ENCODE measurements around the gene TMEM161A.
A peak's percentile ranks its signal among the peaks of the same experiment; 100 is the strongest.
"Not testable (repeated sequence)": the region's sequence is repeated elsewhere in the genome, so short reads cannot be mapped to it uniquely, and the experiment has no call there.

Gene TMEM161A

DNA sequence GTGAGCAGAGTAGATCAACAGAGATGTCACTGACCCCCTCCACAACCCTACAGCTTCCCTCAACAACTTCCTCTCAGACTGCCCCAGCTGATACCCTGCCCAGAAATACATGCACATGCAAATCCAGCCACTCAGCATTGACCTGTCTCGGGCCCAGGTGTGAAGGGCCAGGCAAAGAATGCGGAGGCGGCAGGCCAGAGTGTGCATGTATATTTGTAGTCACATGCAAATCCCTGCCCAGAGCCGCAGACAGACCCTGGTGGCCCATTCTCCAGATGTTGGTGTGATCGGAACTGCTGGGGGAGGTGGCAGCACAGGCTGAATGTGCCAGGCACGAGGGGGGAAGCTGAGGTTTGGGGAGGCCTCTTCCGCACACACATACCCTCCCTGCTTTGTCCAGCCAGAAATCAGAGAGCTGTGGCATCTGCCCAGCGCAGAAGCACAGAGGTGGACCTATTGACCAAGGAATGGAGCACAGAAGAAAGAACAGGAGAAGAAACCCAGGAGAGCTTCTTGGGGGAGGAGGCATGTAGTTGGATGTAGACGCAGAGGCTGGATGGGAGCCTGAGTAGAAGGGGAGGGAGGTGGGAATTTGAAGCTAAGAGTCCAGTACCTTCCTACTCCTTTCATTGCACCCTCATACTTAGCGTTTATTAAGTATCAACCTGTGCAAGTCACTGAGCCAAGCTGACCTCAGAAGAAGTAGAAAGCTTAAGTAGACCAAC is 17.4 kb upstream of the TMEM161A start:
- DNase-seq (ENCODE audit: low read depth): no peak

DNA sequence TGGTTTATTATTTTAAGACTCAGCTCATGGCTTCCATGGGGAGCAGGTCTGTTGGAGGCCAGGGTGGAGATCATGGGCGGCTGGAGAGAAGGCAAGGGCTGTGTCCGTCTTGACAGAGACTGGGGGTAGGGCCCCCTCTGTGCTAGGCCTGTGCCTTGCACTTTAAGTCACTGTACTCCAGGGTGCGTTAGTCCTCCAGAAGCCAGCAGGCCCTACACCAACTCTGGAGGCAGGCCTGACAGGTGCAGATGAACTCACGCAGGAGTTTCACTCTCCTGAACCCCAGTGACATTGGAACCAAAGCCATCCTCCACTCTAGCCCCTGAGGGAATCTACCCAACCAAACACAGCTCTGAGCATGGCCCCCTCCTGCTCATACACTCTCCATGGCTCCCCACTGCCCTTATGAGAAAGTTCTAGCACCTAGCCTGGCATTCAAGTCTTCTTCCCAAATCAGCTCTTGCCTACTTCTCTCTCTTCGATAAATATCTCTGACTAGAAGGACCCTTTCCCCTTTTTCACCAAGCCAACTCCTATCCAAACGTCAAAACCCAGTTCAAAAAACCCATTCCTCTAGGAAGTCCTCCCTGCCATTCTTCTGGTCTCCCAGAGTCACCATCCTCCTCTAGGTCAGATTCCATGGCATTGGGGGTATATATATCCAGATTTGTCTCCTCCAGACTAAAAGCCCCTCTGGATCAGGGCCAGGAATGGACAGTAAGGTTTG is 16.7 kb upstream of the TMEM161A start:
- DNase-seq (ENCODE audit: low read depth): no peak

DNA sequence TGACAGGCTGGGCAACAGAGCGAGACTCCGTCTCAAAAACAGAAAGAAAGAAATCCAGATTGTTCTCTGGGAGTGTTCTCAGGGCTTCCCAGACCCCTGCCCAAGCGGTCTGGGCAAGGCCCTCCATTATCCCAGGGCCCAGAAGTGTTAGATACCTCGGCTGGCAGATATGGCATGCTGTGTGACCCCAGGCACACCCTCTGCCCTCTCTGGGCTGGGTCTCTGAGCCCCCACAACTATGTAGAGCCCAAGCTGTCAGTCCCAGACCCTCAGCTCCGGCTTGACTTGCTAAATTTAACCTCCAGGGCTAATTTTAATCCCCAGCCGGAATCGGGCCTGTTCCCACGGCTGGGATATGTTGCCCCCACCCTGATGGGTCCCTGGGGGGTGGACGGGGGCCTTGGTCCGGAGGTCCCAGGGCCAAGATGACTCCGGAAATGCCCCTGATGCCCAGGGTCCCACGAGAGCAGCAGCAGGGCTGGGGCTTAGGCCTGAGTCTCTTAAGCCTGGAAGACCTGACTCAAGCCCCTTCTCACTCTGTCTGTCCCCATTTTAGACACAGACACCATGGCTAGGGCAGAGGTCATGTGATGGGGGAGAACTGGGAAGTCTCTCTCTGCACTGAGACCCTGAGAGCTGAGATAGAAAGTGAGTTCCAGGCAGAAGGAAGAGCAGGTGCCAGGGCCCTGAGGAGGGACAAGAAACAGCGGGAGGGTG is 14.5 kb upstream of the TMEM161A start:
- DNase-seq (ENCODE audit: low read depth): no peak

DNA sequence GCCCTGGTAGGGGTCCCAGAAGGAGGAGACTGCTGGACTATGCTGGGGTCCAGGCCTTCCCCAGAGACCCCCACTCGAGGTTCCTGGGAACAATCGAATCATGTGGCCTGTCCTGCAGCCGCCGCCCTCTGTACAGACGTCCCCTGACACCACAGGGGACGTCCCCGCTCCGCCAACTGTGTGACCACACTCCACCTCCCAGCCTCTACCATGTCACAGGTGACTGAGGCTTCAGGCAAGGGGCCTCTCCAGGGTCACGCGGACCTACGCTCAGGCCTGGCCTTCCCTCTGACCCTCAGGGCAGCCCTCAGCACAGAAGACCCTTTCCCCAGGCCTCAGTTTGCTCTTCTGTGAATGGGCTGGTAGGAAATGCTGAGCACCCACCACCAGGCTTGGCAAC is 13.1 kb upstream of the TMEM161A start:
- no peak for DNase-seq (ENCODE audit: low read depth)

DNA sequence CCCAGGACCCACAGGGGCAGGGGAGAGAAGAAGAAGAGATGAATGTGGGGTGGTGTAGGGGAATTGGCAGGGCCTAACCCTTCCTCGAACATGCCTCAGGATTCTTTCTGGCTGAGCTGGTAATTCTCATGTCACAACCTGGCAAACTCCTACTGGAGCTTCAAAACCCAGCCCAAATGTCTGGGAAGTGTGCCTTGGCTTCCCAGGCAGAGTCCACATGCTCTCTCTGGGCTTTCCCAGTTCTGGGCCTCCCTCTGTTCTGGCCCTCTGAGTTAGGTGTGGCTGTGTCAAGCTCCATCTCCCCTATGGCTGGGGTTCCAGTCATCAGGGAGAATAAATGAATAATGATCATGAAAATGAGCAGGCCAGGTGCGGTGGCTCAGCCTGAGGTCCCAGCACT is 11.2 kb upstream of the TMEM161A start:
- no peak for DNase-seq (ENCODE audit: low read depth)

DNA sequence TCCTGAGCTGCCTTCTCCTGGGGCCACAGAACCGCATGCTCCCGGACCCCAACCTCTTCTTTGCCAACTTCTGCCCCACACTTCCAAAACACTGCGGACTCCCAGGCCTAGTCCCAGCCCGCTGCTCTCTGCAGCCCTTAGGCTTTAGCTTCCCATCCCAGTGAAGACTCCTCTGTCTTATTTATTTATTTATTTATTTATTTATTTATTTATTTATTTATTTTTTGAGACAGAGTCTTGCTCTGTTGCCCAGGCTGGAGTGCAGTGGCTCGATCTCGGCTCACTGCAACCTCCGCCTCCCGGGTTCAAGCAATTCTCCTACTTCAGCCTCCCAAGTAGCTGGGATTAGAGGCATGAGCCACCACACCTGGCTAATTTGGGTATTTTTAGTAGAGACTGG is 10.2 kb upstream of the TMEM161A start:
- DNase-seq (ENCODE audit: low read depth): not testable (repeated sequence)

DNA sequence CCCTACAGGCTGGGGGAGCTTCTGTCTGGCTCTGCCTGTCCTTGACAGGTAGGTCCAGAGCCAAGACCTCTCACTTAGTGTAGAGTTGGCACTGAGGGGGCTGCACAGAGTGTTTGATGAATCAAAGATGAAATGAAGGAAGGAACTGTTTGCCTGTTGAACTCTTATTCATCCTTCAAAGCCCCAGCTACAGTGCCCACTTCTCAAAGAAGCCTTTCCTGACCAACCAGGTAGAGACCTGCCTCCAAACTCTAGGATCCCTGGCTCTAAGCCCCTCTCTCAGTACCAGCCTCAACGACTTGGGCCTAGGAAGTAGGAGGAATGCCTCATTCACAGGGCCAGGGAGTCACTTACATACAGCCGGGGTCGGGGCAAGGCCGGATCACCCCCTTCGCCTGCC is 9.1 kb upstream of the TMEM161A start:
- DNase-seq (ENCODE audit: low read depth): no peak

DNA sequence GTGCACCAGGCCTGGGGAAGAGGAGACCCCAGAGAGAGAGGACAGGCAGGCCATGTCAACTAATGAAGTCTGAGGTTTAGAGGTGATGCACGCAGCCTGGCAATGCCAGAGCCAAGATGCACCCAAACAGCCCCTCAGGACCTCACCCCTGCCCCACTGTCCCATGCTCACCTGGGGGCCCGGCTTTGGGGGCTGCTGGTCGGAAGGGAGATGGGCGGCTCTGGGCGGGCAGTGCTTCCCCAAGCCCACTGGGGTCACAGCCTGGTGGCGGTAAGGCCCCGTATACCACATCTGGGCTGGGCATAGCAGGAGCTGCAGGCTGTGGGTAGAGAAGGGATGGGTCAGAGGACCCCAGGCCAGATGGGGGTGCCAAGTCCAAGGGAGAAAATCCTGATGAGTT is 8.6 kb upstream of the TMEM161A start:
- no peak for DNase-seq (ENCODE audit: low read depth)

DNA sequence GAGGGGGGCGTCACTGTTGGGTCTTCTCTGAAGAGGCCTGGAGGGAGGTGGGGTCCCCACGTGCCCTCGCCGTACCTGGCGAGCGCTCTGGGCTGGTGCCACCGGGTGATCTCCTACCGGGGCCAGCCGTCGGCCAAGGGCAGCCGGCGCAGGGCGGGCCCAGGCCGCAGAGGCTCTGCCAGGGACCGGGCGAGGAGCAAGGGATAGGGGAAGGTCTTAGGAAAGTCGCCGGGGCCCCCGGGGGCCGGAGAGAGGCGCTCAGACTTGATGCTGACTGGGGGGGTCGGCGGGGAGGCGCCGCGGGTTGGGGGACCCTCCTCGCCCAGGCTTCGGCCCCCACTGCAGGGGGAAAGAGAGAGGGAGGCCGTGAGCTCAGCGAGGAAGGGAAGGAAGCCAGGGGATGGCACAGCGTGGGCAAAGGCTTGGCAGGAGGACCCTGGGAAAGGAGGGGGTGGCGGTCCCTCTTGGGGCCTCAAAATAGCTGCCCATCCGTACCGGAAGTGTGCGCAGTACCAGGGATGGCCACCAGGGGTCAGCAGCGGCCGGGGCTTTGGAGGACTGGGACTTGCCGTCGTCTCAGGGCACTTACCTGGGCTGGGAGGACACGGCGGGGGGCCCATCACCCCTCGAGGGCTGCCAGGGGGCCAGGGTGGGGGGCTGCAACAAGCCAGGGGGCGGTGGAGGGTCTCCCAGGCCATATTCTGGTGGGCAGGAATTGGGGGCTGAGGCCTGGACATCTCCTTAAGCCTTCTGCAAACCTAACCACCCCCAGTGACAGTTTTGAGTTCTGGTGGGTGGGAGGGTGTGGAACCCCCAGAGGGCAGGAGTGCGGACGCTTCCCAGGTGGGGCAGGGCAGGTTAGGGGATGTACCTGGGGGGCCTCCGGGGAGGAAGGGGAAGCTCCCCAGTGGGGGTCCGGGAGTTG is 7.7 kb upstream of the TMEM161A start:
- peak; percentile 80 for DNase-seq (ENCODE audit: low read depth)

DNA sequence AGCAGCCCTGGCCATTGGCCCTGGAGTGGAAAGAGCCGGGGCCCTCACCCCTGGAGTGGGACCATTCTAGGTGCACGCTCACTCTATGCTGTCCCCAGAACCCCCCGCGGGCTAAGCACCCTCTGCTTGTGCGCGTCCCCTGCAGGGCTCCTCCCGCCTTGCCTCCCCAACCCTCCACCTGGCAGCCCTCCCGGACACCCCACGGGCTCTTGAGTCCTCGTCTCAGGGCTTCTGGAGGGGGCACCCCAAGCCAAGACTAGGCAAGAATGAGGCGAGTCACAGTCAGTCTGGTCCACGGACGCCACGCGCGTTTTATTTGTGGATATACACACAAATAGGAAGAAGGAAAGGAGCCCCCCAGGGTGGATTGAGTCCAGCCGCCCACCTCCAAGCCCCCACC is 7.0 kb upstream of the TMEM161A start:
- no peak for DNase-seq (ENCODE audit: low read depth)

DNA sequence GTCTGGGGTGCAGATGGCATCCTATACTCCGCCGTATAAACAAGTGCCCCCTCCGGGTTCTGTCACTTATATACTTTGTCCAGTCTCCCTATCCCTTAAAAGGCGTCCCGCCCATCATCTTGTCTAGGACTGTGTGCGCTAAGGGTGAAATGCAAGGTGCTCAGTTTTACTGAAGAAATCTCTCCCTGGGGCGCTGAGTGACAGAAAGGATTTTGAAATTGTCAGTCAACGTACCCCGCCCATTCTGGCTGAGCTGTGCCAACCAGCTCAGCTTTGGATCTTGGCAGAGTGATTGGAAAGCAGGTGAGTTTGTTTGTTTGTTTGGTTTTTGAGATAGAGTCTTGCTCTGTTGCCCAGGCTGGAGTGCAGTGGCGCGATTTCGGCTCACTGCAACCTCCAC is 4.1 kb upstream of the TMEM161A start:
- DNase-seq (ENCODE audit: low read depth): no peak

DNA sequence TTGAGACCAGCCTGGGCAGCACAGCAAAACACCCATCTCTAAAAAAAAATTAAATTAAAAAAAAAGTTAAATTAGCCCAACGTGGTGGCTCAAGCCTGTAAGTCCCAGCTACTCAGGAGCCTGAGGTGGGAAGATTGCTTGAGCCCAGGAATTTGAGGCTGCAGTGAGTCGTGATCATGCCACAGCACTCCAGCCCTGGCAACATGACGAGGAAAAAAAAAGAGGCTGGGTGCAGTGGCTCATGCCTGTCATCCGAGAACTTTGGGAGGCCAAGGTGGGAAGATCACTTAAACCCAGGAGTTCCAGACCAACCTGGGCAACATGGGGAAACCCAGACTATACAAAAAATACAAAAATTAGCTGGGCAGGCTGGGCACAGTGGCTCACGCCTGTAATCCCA is 2.2 kb upstream of the TMEM161A start:
- DNase-seq (ENCODE audit: low read depth): no peak

DNA sequence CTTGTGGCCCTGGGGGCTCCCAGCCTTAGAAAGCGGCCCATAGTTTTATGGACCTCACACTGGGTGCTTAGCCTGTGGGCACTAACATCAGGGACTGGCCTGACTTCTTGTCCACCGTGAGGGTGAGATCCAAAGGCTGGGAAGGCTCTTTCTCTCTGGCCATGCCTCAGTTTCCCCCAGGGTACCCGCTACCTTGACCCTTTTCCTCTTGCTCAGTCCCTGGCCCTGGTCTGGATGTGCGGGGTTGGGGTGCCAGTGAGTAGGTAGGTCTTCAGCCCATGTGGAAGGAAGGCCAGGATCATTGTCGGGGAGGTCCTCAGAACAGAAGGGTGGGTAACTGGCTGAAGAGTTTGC is 1.6 kb upstream of the TMEM161A start:
- DNase-seq (ENCODE audit: low read depth): no peak

DNA sequence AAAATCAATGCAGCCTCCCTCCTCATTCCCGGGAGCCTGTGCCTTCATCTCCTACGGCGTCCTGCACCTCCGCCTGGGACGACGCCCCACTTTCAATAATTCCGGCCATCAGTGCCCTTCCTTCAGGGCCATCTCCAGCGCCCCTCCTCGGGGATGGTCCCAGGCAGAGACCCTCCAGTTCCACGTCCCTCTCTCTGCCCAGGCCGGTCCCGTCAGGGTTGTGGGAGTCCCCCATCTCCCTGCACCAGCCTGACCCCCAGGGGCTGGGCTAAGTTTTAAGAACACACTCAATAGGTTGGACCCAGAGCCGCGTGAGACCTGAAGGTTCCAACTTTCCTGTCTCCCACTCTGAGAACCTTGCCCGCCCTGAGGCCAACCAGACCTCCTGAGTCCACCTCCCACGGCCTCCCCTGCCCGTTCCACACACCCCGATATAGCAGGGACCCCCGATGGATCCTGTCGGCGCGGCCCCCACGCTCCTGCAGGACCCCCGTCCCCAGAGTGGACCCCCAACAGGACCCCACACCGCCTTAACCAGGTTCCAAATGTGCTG is 646 bp downstream of the TMEM161A start:
- DNase-seq (ENCODE audit: low read depth): no peak

DNA sequence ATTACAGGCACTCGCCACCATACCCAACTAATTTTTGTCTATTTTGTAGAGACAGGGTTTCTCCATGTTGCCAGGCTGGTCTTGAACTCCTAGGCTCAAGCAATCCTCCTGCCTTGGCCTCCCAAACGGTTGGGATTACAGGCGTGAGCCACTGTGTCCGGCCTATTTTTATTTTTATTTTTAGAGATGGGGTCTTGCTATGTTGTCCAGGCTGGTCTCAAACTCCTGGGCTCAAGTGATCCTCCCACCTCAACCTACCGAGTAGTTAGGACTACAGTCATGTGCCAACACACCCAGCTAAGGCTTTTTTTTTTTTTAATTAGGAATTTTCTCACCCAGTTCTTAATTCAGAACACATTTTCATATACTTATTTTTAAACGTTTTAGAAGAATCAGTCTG is 2.6 kb downstream of the TMEM161A start:
- not testable (repeated sequence) for DNase-seq (ENCODE audit: low read depth)

DNA sequence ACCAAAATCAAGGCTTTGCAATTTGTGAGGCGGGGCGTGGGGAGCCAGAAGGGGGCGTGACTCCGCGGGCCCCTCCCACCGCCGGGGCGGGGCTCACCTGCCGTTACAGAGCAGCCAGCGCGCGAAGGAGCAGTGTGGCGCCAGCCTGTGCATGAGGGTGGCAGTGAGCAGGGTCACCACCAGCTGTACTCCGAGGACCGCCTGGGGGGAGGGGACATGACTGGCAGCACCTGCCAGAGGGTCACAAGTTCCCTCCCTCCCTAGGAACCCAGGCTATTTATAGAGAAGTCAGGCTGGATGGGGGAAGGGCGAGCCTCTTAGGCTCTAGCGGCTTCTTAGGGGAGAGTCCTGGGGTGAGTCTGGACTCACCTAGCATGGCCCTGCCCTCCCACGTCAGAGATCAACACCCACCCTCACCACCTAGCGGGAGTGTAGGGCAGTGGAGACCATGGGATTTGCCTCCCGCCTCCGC is 3.6 kb downstream of the TMEM161A start:
- DNase-seq (ENCODE audit: low read depth): no peak

DNA sequence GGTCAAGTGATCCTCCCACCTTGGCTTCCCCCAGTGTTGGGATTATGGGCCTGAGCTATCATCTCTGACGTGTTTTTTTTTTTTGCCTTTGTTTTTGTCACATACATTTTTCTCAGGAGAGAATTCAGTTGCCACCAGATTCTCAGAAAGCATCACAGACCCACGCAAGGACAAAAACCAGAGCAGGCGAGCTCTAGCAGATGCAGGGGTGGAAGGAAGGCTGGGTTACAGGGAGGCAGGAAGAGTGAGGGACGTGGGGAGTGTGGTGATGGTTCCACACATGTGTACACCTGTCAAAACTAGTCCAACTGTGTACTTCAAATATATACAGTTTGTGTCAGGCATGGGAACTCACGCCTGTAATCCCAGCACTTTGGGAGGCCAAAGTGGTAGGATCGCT is 4.3 kb downstream of the TMEM161A start:
- no peak for DNase-seq (ENCODE audit: low read depth)

DNA sequence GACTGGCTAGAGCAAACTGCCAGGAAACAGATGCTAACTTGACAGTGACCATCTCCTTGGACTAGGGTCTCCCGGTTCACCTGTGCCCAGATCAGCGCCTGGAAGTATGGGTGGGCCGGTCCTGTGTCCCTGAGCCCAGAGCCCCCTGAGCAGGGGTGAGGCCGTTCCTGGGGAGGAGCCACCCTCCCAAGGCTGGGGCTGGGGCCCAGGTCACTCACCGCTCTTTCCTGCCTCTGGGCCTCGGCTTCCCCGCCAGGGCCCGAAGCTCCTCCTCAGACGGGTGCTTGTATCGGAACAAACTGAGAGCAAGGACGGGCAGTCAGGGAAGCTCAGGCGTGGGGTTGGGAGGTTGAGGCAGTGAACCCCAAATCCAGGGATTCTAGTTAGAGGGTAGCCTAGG is 5.4 kb downstream of the TMEM161A start:
- no peak for DNase-seq (ENCODE audit: low read depth)

DNA sequence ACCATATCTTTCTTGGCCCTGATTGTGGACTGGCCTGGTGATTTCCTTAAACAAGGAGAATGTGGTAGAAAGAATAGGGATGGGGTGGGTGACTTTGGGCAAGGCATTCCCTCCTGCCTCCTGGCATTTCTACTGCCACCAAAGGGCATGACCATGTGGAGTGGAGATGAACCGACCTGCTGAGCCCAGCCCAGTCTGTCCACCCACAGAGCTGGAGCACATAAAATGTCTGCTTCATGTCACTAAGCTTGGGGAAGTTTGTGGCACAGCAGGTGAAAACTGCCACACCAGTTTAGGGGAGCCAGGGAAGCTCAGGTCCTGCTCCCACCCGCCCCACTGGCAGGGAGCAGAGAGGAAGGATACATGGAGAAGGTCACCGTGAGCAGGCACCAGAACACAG is 6.3 kb downstream of the TMEM161A start:
- no peak for DNase-seq (ENCODE audit: low read depth)

DNA sequence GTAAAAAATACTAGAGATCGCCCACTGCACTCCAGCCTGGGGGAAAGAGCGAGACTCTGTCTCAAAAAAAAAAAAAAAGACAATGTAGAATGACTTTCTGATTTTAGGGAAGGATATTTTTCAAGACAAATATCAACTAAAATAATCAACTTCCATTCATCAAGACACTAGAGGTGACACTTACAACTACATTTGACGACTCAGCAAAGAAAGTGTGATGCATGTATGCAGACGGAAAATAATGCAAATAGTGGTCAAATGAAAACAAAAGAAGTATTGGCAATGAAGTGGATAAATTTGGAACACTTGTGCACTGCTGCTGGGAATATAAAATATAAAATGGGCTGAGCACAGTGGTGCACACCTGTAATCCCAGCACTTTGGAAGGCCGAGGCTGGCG is 12.2 kb downstream of the TMEM161A start:
- no peak for DNase-seq (ENCODE audit: low read depth)

DNA sequence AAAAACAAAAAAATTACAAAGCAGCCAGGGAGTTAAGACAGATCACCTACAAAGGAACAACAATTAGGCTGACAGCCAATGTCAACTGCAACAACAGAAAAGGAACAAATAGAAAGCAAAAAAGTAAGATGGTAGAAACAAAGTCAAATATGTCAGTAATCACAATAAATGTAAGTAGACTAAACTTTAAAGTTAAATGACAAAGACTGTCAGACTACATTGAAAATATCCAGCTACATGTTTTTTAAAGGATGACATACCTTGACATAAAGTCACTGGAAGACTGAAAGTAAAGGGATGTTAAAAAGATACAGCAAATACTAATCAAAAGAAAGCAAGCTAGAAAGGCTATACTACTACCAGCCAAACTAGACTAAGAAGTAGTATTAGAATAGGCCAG is 14.9 kb downstream of the TMEM161A start:
- no peak for DNase-seq (ENCODE audit: low read depth)

DNA sequence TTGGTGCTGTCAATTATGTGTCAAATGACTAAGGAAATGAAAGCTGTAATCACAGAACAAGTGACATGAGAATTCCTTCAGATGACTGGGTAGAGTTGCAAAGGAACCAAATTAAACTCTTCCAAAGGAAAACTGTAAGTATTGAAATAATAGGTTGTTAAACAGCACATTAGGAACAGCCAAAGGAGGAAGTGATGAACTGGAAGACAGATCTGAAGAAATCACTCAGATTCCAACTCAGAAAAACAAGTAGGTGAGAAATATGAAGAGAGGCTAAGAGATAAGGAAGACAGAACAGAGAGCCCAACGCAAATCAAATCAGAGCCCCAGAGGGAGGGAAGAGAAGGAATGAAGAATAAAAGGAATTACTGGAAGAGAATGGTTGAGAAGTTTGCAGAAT is 15.4 kb downstream of the TMEM161A start:
- DNase-seq (ENCODE audit: low read depth): no peak

All from activated T-helper 9 cell treated with anti-CD3 and anti-CD28 coated beads, Interleukin-2, amount 50 U/mL, for 16 hours (primary cell).